MM.1S (cell line): ENCODE results near the gene GON4L.

Source experiments
- CTCF ChIP-seq: fragments of 300-600 bp; sonication (generic); IDR thresholded peaks from 2 replicates; pipeline ENCODE4 v1.5.1; 2016; ENCODE audit warnings: antibody characterized with exemption, low read length, mixed read lengths
- EZH2 ChIP-seq: fragments of 300-600 bp; sonication (generic); optimal IDR thresholded peaks from 2 replicates; pipeline ENCODE3; 2017; ENCODE audit warnings: low read depth, mild to moderate bottlenecking, antibody characterized with exemption, low read length, mixed read lengths
- EZH2phosphoT487 ChIP-seq: fragments of 300-600 bp; sonication (generic); IDR thresholded peaks from 2 replicates; pipeline ENCODE4 v1.6.1; 2018; ENCODE audit warnings: antibody characterized with exemption, low read length

- TF ChIP-seq CTCF (no peak), EZH2 (no peak), EZH2phosphoT487 (no peak)
These were observed 9.0 kb downstream of the GON4L start for GRCh38 chr1:155847823-155848529.
